HepG2 (cell line): ENCODE results near the gene ASIC2. TPM values are rescaled to one million over a fixed set of nuclear protein-coding genes. Genes with fewer than 3 reads are reported as not detected.

ENCODE experiments used
- ATAC-seq: fragments of 200-7000 bp; cut with Tn5 transposase; 3 replicates; pipeline ENCODE4 v1.9.1; 2020; ENCODE audit warnings: mild to moderate bottlenecking, moderate library complexity
- BruUV-seq: library from RNA; stranded (reverse); fragments of 400-500 nt; replicated peaks from 2 replicates; lab custom pipeline; 2021; lab: Mats Ljungman, UMichigan
- CTCF ChIA-PET: fragments of 300-600 bp; formaldehyde crosslinking; extraction: SDS; loops from one replicate; lab custom pipeline; 2021; ENCODE audit warnings: low total read pairs, inconsistent platforms, low intra/inter-chr PET ratio; lab: Yijun Ruan, JAX
- POLR2A ChIA-PET: fragments of 350-600 bp; sonication (Branson Sonifier 250); formaldehyde crosslinking; loops from one replicate; lab custom pipeline; 2020; ENCODE audit warnings: antibody characterized with exemption, inconsistent platforms; lab: Yijun Ruan, JAX
- DNase-seq: peaks from one replicate; pipeline ENCODE4 v3.0.0-alpha.2; 2015; ENCODE audit warnings: low spot score
- FAIRE-seq: peaks from 3 replicates; lab custom pipeline; 2011; peaks lifted over from hg19 to GRCh38; lab: Jason Lieb, UNC
- H2AFZ ChIP-seq: one replicate; pipeline ENCODE4 v1.6.1; 2011; ENCODE audit warnings: low read length, inconsistent platforms
- H3K27ac ChIP-seq: fragments of 300-600 bp; 3 replicates; pipeline ENCODE4 v1.8.0; 2011; ENCODE audit warnings: mixed run types, mild to moderate bottlenecking, mixed read lengths, low read length, inconsistent platforms; ENCODE audit not compliant: insufficient read depth; ENCODE audit errors: extremely low read length
- H3K27me3 ChIP-seq, 2 experiments: fragments of 200-600 bp in 1 of 2; 2 replicates in 1 of 2; 3 replicates in 1 of 2; pipeline versions ENCODE4 v1.6.0 to v1.8.0; 2011; ENCODE audit warnings: low read length in 2 of 2, mild to moderate bottlenecking in 2 of 2, moderate library complexity in 2 of 2, inconsistent platforms in 1 of 2; ENCODE audit not compliant: insufficient read depth in 2 of 2, control insufficient read depth in 1 of 2
- H3K36me3 ChIP-seq, 2 experiments: fragments of 200-600 bp in 1 of 2; replicated peaks in 1 of 2; 2 replicates in 1 of 2; 3 replicates in 1 of 2; pipeline versions ENCODE4 v1.5.1 to v1.8.0; 2011; ENCODE audit warnings: low read length in 2 of 2, inconsistent platforms in 1 of 2; ENCODE audit not compliant: insufficient read depth in 2 of 2, control insufficient read depth in 1 of 2
- H3K4me1 ChIP-seq: 2 replicates; pipeline ENCODE4 v1.5.1; 2012; ENCODE audit warnings: low read length, inconsistent platforms; ENCODE audit not compliant: insufficient read depth
- H3K4me2 ChIP-seq: 2 replicates; pipeline ENCODE4 v1.6.0; 2011; ENCODE audit warnings: low read depth, low read length, inconsistent platforms
- H3K4me3 ChIP-seq, 3 experiments: fragments of 200-600 bp in 1 of 3; sonication (generic), shearing (Covaris generic) in 1 of 3; replicated peaks in 1 of 3; 2 replicates each; pipeline ENCODE4 v1.5.1; 2011 to 2016; ENCODE audit warnings: low read length in 3 of 3, inconsistent platforms in 2 of 3, low read depth in 2 of 3, mild to moderate bottlenecking in 2 of 3, control low read depth in 1 of 3, mixed read lengths in 1 of 3; ENCODE audit not compliant: insufficient read depth in 1 of 3
- H3K79me2 ChIP-seq: one replicate; pipeline ENCODE4 v1.6.1; 2011; ENCODE audit warnings: low read length, inconsistent platforms; ENCODE audit not compliant: insufficient read depth
- H3K9ac ChIP-seq: 2 replicates; pipeline ENCODE4 v1.6.0; 2011; ENCODE audit warnings: mild to moderate bottlenecking, low read depth, low read length, inconsistent platforms; ENCODE audit not compliant: insufficient read depth
- H3K9me3 ChIP-seq: 2 replicates; pipeline ENCODE4 v1.5.1; 2012; ENCODE audit warnings: mild to moderate bottlenecking, low read length
- H4K20me1 ChIP-seq: 2 replicates; pipeline ENCODE4 v1.6.0; 2011; ENCODE audit warnings: inconsistent platforms, mild to moderate bottlenecking, low read length, moderate library complexity; ENCODE audit not compliant: insufficient read depth
- HINFP ChIP-seq: sonication (generic); formaldehyde crosslinking; IDR thresholded peaks from 2 replicates; pipeline ENCODE4 v1.4.0; 2020; ENCODE audit warnings: low read depth, mild to moderate bottlenecking, missing genetic modification reagents
- HMG20A ChIP-seq: IDR thresholded peaks from 2 replicates; pipeline ENCODE4 v1.6.1; 2016; ENCODE audit warnings: borderline replicate concordance
- IKZF4 ChIP-seq: sonication (generic); formaldehyde crosslinking; IDR thresholded peaks from 2 replicates; pipeline ENCODE4 v1.5.1; 2020; ENCODE audit warnings: borderline replicate concordance, mild to moderate bottlenecking, low read depth, missing genetic modification reagents; ENCODE audit errors: not compliant biosample characterization
- NR2C2 ChIP-seq: sonication (generic); formaldehyde crosslinking; IDR thresholded peaks from 2 replicates; pipeline ENCODE4 v1.4.0; 2020; ENCODE audit warnings: missing genetic modification reagents, mild to moderate bottlenecking, moderate library complexity, borderline replicate concordance
- RBFOX2 ChIP-seq: fragments of 200-400 bp; formaldehyde crosslinking; IDR thresholded peaks from 2 replicates; pipeline ENCODE4 v1.6.1; 2017; ENCODE audit warnings: low read depth, mild to moderate bottlenecking, low read length
- ZNF879 ChIP-seq: sonication (generic); formaldehyde crosslinking; IDR thresholded peaks from 2 replicates; pipeline ENCODE4 v1.8.1; 2023; ENCODE audit warnings: missing genetic modification reagents
- WGBS: methylation state at CpG from one replicate; pipeline ENCODE4 v1.1.6; 2017; ENCODE audit warnings: low lambda C conversion rate; 5-methylcytosine and 5-hydroxymethylcytosine counted together
- in situ Hi-C: cut with HindIII; loops from 2 replicates; pipeline ENCODE4 v1.10.0; 2017; ENCODE audit warnings: low pct_unique_long_range_greater_than_20kb; ENCODE audit not compliant: extremely low pct_ligation_motif_present
- intact Hi-C: fragments of 100-400 bp; cut with micrococcal nuclease; formaldehyde crosslinking; loops from one replicate; pipeline ENCODE4 v1.10.0; 2022; ENCODE audit not compliant: unreplicated experiment
- polyA plus RNA-seq, 8 experiments: library from polyadenylated mRNA; depleted of rRNA in 3 of 8; stranded (reverse) in 7 of 8; unstranded in 1 of 8; fragments of >200 nt; fragmentation: Illumina TruSeq in 4 of 8; extraction: Trizol in 4 of 8; gene quantifications; 2 replicates each; pipeline versions ENCODE4 v1.2.1 to v1.2.3, GENCODE V29; 2011 to 2016; ENCODE audit warnings: low read depth in 4 of 8, missing spikeins in 1 of 8, mixed read lengths in 1 of 8; ENCODE audit not compliant: insufficient read depth in 1 of 8
- total RNA-seq, 5 experiments: library from RNA; depleted of rRNA; stranded (reverse); fragments of >200 nt; fragmentation: Illumina TruSeq; extraction: Trizol; gene quantifications; 2 replicates each; pipeline ENCODE4 v1.2.3, GENCODE V29; 2016; ENCODE audit warnings: low read depth in 1 of 5
- TF ChIP-seq, protein P1 (sequence below): IDR thresholded peaks from 2 replicates; pipeline ENCODE4 v1.6.1; 2012; ENCODE audit warnings: low read depth, low read length, improper control_type of control experiment

Gene ASIC2
- total and polyA plus RNA-seq, 2 of the 13 experiments (the other 11 are each of a cell fraction or from before 2014, with no cell fraction given): not detected

DNA sequence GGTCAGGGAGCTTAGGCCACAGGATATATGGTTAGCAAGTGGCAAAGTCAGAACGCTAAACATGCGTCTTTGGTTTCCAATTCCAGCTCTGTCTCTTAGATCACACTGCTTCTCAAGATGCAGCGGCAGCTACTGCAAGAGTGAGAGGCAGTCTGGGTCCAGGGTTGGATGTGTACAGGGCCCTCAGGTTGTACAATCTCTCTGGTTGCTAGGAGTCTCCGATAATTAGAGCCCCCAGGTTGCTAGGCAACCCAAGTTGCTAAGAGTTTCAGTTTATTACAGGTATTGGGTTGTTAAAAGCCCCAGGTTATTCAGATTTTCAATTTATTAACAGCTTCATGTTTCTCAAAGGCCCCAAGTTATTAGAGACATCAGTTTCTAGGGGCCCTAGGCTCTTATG lies 317.0 kb downstream of the ASIC2 start:
- WGBS: 55% methylated on average over 4 of the region's 4 CpGs

More for the DNA sequence above, 317.0 kb downstream of the ASIC2 start:
- ATAC-seq: no peak
- Histone ChIP-seq H3K79me2 (no peaks in the 10 kb centered on the region), H3K4me3 (no peak overlapping the region), H3K36me3 (no peaks in the 10 kb centered on the region), H3K4me1 (no peaks in the 10 kb centered on the region), H3K4me2 (no peak overlapping the region), H2AFZ (no peak overlapping the region)
- POLR2A ChIA-PET: no interaction called here
- BruUV-seq: no TSS peak
- no peak for FAIRE-seq
- TF ChIP-seq RBFOX2 (no peak), IKZF4 (CRISPR knock-in tag) (no peak), HINFP (CRISPR knock-in tag) (no peak), ZNF879 (no peak), NR2C2 (CRISPR knock-in tag) (no peak), HMG20A (CRISPR knock-in tag) (no peak)
- TF ChIP-seq, protein P1, sequence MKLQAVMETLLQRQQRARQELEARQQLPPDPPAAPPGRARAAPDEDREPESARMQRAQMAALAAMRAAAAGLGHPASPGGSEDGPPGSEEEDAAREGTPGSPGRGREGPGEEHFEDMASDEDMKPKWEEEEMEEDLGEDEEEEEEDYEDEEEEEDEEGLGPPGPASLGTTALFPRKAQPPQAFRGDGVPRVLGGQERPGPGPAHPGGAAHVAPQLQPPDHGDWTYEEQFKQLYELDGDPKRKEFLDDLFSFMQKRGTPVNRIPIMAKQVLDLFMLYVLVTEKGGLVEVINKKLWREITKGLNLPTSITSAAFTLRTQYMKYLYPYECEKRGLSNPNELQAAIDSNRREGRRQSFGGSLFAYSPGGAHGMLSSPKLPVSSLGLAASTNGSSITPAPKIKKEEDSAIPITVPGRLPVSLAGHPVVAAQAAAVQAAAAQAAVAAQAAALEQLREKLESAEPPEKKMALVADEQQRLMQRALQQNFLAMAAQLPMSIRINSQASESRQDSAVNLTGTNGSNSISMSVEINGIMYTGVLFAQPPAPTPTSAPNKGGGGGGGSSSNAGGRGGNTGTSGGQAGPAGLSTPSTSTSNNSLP: no peak
- TF ChIP-seq, all 625 proteins: peak for 0
- H3K27ac ChIP-seq: no peak overlapping the region
- no peak for DNase-seq
- H3K9ac ChIP-seq: no peak overlapping the region
- peaks cover 4% of the 10 kb centered on the region; the same call in 1 of the 2 replicates for H3K9me3 ChIP-seq
- CTCF ChIA-PET: no interaction called here
- intact Hi-C loops: no loop called here
- peaks cover 0 to 3% of the 10 kb centered on the region in 2 experiments; a peak in 1 of 5 replicates for H3K27me3 ChIP-seq
- in situ Hi-C loops: no loop called here
- no peaks in the 10 kb centered on the region for H4K20me1 ChIP-seq
